Keratinocyte (primary cell): ENCODE measurements around the gene TMEM132D.

ENCODE experiments used
- EZH2 ChIP-seq: IDR thresholded peaks from one replicate; pipeline ENCODE4 v1.6.1; 2012; ENCODE audit warnings: inconsistent platforms, mild to moderate bottlenecking, low read length, moderate library complexity
- TF ChIP-seq, protein P1 (sequence below), 3 experiments: IDR thresholded peaks in 1 of 3; conservative IDR thresholded peaks in 1 of 3; optimal IDR thresholded peaks in 1 of 3; 2 replicates in 2 of 3; 3 replicates in 1 of 3; pipeline versions ENCODE3 to v1.5.1; 2011; ENCODE audit warnings: low read length in 3 of 3, mild to moderate bottlenecking in 3 of 3, moderate library complexity in 2 of 3, control low read depth in 1 of 3, inconsistent platforms in 1 of 3; ENCODE audit not compliant: insufficient read depth in 2 of 3; ENCODE audit errors: extremely low read depth in 1 of 3

- TF ChIP-seq, protein P1, sequence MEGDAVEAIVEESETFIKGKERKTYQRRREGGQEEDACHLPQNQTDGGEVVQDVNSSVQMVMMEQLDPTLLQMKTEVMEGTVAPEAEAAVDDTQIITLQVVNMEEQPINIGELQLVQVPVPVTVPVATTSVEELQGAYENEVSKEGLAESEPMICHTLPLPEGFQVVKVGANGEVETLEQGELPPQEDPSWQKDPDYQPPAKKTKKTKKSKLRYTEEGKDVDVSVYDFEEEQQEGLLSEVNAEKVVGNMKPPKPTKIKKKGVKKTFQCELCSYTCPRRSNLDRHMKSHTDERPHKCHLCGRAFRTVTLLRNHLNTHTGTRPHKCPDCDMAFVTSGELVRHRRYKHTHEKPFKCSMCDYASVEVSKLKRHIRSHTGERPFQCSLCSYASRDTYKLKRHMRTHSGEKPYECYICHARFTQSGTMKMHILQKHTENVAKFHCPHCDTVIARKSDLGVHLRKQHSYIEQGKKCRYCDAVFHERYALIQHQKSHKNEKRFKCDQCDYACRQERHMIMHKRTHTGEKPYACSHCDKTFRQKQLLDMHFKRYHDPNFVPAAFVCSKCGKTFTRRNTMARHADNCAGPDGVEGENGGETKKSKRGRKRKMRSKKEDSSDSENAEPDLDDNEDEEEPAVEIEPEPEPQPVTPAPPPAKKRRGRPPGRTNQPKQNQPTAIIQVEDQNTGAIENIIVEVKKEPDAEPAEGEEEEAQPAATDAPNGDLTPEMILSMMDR (optimal IDR thresholded peaks at IDR 0.05 in 1 of 3, IDR thresholded peaks at IDR 0.05 in 1 of 3, conservative IDR thresholded peaks at IDR 0.05 in 1 of 3; ENCODE audit: extremely low read depth in 1 of 3, insufficient read depth in 2 of 3, low read length in 3 of 3): no peak
- no peak for TF ChIP-seq EZH2
These were observed 851.5 kb downstream of the TMEM132D start for GRCh38 chr12:129052373-129052772.
